Gastrocnemius medialis (tissue), 4 donors: ENCODE measurements around the gene LINGO1.

Source experiments
- POLR2A ChIP-seq, 2 donors: fragments of 450-650 bp; IDR thresholded peaks; one replicate each; pipeline ENCODE4 v1.6.1; 2017; ENCODE audit warnings: antibody characterized with exemption in 2 of 2, mild to moderate bottlenecking in 2 of 2, moderate library complexity in 2 of 2
- TF ChIP-seq, protein P1 (sequence below), 5 experiments: fragments of 450-650 bp in 3 of 5; fragments of 200-600 bp in 2 of 5; sonication (generic) in 2 of 5; IDR thresholded peaks in 4 of 5; conservative IDR thresholded peaks in 1 of 5; 1 replicate in 4 of 5; 2 replicates in 1 of 5; pipeline ENCODE4 v1.5.1; 2016 to 2019; ENCODE audit warnings: antibody characterized with exemption in 5 of 5, mild to moderate bottlenecking in 3 of 5, moderate library complexity in 3 of 5

DNA sequence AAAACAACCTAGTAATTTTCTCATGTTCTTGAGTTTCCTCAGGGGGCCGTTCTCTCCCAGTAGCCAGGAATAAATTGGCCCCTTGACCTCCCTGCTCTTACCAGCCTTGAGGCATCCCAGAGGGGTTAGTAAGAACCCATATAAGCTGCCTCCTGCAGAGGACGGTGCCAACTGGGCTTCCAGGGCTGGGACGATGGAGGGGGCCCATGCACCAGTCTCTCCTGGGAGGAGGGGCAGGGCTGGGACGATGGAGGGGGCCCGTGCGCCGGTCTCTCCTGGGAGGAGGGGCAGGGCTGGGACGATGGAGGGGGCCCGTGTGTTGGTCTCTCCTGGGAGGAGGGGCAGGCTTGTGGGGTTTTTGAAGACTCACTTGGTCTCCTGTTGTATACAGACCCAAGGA is 22.0 kb downstream of the LINGO1 start:
- TF ChIP-seq, protein P1, sequence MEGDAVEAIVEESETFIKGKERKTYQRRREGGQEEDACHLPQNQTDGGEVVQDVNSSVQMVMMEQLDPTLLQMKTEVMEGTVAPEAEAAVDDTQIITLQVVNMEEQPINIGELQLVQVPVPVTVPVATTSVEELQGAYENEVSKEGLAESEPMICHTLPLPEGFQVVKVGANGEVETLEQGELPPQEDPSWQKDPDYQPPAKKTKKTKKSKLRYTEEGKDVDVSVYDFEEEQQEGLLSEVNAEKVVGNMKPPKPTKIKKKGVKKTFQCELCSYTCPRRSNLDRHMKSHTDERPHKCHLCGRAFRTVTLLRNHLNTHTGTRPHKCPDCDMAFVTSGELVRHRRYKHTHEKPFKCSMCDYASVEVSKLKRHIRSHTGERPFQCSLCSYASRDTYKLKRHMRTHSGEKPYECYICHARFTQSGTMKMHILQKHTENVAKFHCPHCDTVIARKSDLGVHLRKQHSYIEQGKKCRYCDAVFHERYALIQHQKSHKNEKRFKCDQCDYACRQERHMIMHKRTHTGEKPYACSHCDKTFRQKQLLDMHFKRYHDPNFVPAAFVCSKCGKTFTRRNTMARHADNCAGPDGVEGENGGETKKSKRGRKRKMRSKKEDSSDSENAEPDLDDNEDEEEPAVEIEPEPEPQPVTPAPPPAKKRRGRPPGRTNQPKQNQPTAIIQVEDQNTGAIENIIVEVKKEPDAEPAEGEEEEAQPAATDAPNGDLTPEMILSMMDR (IDR thresholded peaks at IDR 0.05 in 4 of 5, conservative IDR thresholded peaks at IDR 0.05 in 1 of 5): no peak
- TF ChIP-seq POLR2A (IDR thresholded peaks at IDR 0.05): no peak
